Stimulated activated CD4-positive, alpha-beta T cell treated with anti-CD3 and anti-CD28 coated beads, Interleukin-15, amount 100 ng/mL, for 48 hours (primary cell): Measurements from ENCODE around the gene PNPLA7.

ENCODE experiments used
- DNase-seq, 2 donors: peaks; one replicate each; pipeline ENCODE4 v3.0.0-alpha.2; 2020; ENCODE audit warnings: low read depth in 2 of 2

PNPLA7 gene

GRCh38 chr9:137449931-137450538 is 100.2 kb downstream of the PNPLA7 start:
- DNase-seq, result no peak

- DNase-seq, result no peak
Measured at GRCh38 chr9:137449081-137449844, 100.9 kb downstream of the PNPLA7 start.

GRCh38 chr9:137448602-137448962 is 101.6 kb downstream of the PNPLA7 start:
- no peak for DNase-seq

- DNase-seq, result no peak
Measured at GRCh38 chr9:137447722-137448601, 102.2 kb downstream of the PNPLA7 start.

GRCh38 chr9:137446851-137447471 is 103.2 kb downstream of the PNPLA7 start:
- no peak for DNase-seq

- DNase-seq, result no peak
Measured at GRCh38 chr9:137445930-137446431, 104.2 kb downstream of the PNPLA7 start.

GRCh38 chr9:137445275-137445807 is 104.9 kb downstream of the PNPLA7 start:
- peak; percentile 69 to 86 for DNase-seq

GRCh38 chr9:137444106-137444790 is 106.0 kb downstream of the PNPLA7 start:
- DNase-seq, result no peak

- no peak for DNase-seq
Measured at GRCh38 chr9:137441935-137442321, 108.3 kb downstream of the PNPLA7 start.

GRCh38 chr9:137441289-137441934 is 108.8 kb downstream of the PNPLA7 start, which contains the start of gene ENTPD8:
Gene ENTPD8, minus strand, starts transcription at chr9:137441357. Its CDS starts 3,072 bp downstream, at chr9:137438285.
- DNase-seq, result no peak

- no peak for DNase-seq
Measured at GRCh38 chr9:137439158-137439714, 111.0 kb downstream of the PNPLA7 start.

GRCh38 chr9:137438591-137439157 is 111.5 kb downstream of the PNPLA7 start:
- no peak for DNase-seq

GRCh38 chr9:137437691-137438590 is 112.3 kb downstream of the PNPLA7 start:
- no peak for DNase-seq

- no peak for DNase-seq
Measured at GRCh38 chr9:137436761-137437600, 113.2 kb downstream of the PNPLA7 start.

GRCh38 chr9:137435980-137436760 is 114.0 kb downstream of the PNPLA7 start:
- DNase-seq, result no peak

GRCh38 chr9:137435381-137435891 is 114.8 kb downstream of the PNPLA7 start:
- DNase-seq, result no peak
